HCT116 (cell line): Measurements from ENCODE around the gene GFPT1. TPM values are rescaled to one million over a fixed set of nuclear protein-coding genes. Genes with fewer than 3 reads are reported as not detected.

ENCODE experiments used
- ATAC-seq: fragments of 200-7000 bp; cut with Tn5 transposase; 2 replicates; pipeline ENCODE4 v1.9.1; 2020; ENCODE audit warnings: mild to moderate bottlenecking, moderate library complexity
- BruUV-seq: library from RNA; stranded (reverse); fragments of 400-500 nt; replicated peaks from 2 replicates; lab custom pipeline; 2021; lab: Mats Ljungman, UMichigan
- CTCF ChIA-PET: fragments of 300-600 bp; sonication (Branson Sonifier 250); formaldehyde crosslinking; loops from one replicate; lab custom pipeline; 2021; ENCODE audit warnings: antibody characterized with exemption; lab: Charles Lee
- POLR2A ChIA-PET: fragments of 300-600, 350-600 bp; sonication (Branson Sonifier 250); formaldehyde crosslinking; loops from one replicate; lab custom pipeline; 2021; ENCODE audit warnings: antibody characterized with exemption; lab: Charles Lee
- RAD21 ChIA-PET, 2 experiments: fragments of 300-600 bp; sonication (Branson Sonifier 250); formaldehyde crosslinking; loops; one replicate each; lab custom pipeline; 2023; ENCODE audit warnings: low total read pairs in 2 of 2; ENCODE audit not compliant: uncharacterized antibody in 2 of 2, unreplicated experiment in 2 of 2, low non-redundant PET in 1 of 2; lab: Charles Lee
- DNase-seq: peaks from one replicate; pipeline ENCODE4 v3.0.0-alpha.2; 2010; ENCODE audit warnings: low read depth, low spot score
- H2AFZ ChIP-seq: fragments of 200-600 bp; shearing (Covaris generic), sonication (generic); 2 replicates; pipeline ENCODE4 v1.6.1; 2017; ENCODE audit warnings: low read depth, mixed run types, mixed read lengths, antibody characterized with exemption, low read length; ENCODE audit not compliant: poor library complexity, severe bottlenecking
- H3K27ac ChIP-seq: 2 replicates; pipeline ENCODE4 v1.5.1; 2012; ENCODE audit warnings: low read depth, low read length
- H3K27me3 ChIP-seq: fragments of 200-600 bp; sonication (generic); 2 replicates; pipeline ENCODE4 v1.6.1; 2016; ENCODE audit warnings: mixed run types, low read length, mixed read lengths; ENCODE audit not compliant: insufficient read depth
- H3K36me3 ChIP-seq, 2 experiments: fragments of 200-500 bp in 1 of 2; fragments of 200-600 bp in 1 of 2; sonication (Bioruptor generic) in 1 of 2; sonication (generic) in 1 of 2; 2 replicates each; pipeline versions ENCODE4 v1.5.1 to v1.6.1; 2014 to 2016; ENCODE audit warnings: low read length in 2 of 2, inconsistent platforms in 1 of 2, mixed read lengths in 1 of 2, mixed run types in 1 of 2; ENCODE audit not compliant: insufficient read depth in 2 of 2, control insufficient read depth in 1 of 2
- H3K4me1 ChIP-seq, 2 experiments: fragments of 200-600 bp in 1 of 2; sonication (generic) in 1 of 2; 2 replicates each; pipeline versions ENCODE4 v1.5.1 to v1.6.1; 2012 to 2017; ENCODE audit warnings: low read length in 2 of 2, inconsistent platforms in 1 of 2, mild to moderate bottlenecking in 1 of 2, mixed read lengths in 1 of 2, mixed run types in 1 of 2, moderate library complexity in 1 of 2; ENCODE audit not compliant: insufficient read depth in 2 of 2, control insufficient read depth in 1 of 2
- H3K4me2 ChIP-seq: fragments of 200-600 bp; sonication (generic); 2 replicates; pipeline ENCODE4 v1.6.1; 2017; ENCODE audit warnings: mixed run types, low read length, mixed read lengths
- H3K4me3 ChIP-seq, 2 experiments: fragments of 200-600 bp in 1 of 2; sonication (generic) in 1 of 2; replicated peaks in 1 of 2; 2 replicates each; pipeline ENCODE4 v1.5.1; 2011 to 2016; ENCODE audit warnings: low read length in 2 of 2, control low read depth in 1 of 2, low read depth in 1 of 2, mild to moderate bottlenecking in 1 of 2, mixed read lengths in 1 of 2, mixed run types in 1 of 2
- H3K79me2 ChIP-seq: fragments of 200-600 bp; sonication (generic); 2 replicates; pipeline ENCODE4 v1.6.1; 2017; ENCODE audit warnings: mild to moderate bottlenecking, mixed run types, low read length, moderate library complexity, mixed read lengths; ENCODE audit not compliant: insufficient read depth
- H3K9ac ChIP-seq: fragments of 200-600 bp; sonication (generic); 2 replicates; pipeline ENCODE4 v1.6.1; 2016; ENCODE audit warnings: low read length, mixed read lengths
- H3K9me2 ChIP-seq: fragments of 200-600 bp; sonication (generic), shearing (Covaris generic); 2 replicates; pipeline ENCODE4 v1.6.1; 2017; ENCODE audit warnings: mixed run types, mild to moderate bottlenecking, moderate library complexity; ENCODE audit not compliant: insufficient read depth
- H3K9me3 ChIP-seq, 2 experiments: fragments of 200-500 bp in 1 of 2; fragments of 200-600 bp in 1 of 2; sonication (Bioruptor generic) in 1 of 2; sonication (generic) in 1 of 2; 2 replicates each; pipeline ENCODE4 v1.6.1; 2014 to 2017; ENCODE audit warnings: low read length in 2 of 2, mixed read lengths in 2 of 2, inconsistent platforms in 1 of 2, low read depth in 1 of 2, mild to moderate bottlenecking in 1 of 2, mixed run types in 1 of 2, moderate library complexity in 1 of 2; ENCODE audit not compliant: control insufficient read depth in 1 of 2, insufficient read depth in 1 of 2
- H4K20me1 ChIP-seq: fragments of 200-600 bp; sonication (generic), shearing (Covaris generic); 2 replicates; pipeline ENCODE4 v1.6.1; 2017; ENCODE audit warnings: mixed run types, mild to moderate bottlenecking, moderate library complexity; ENCODE audit not compliant: insufficient read depth
- CBX3 ChIP-seq: IDR thresholded peaks from 2 replicates; pipeline ENCODE4 v1.6.1; 2012; ENCODE audit warnings: low read depth
- CEBPB ChIP-seq: IDR thresholded peaks from 2 replicates; pipeline ENCODE4 v1.6.1; 2012; ENCODE audit warnings: low read depth
- EGR1 ChIP-seq: IDR thresholded peaks from 2 replicates; pipeline ENCODE4 v1.6.1; 2012; ENCODE audit warnings: low read depth
- ELF1 ChIP-seq: IDR thresholded peaks from 2 replicates; pipeline ENCODE4 v1.6.1; 2012; ENCODE audit warnings: low read depth, borderline replicate concordance
- EZH2 ChIP-seq: fragments of 200-600 bp; sonication (generic); IDR thresholded peaks from 2 replicates; pipeline ENCODE4 v1.6.1; 2017; ENCODE audit warnings: antibody characterized with exemption, mixed run types
- EZH2phosphoT487 ChIP-seq: fragments of 200-600 bp; IDR thresholded peaks from 2 replicates; pipeline ENCODE4 v1.6.1; 2018; ENCODE audit warnings: antibody characterized with exemption, borderline replicate concordance
- FOSL1 ChIP-seq: IDR thresholded peaks from 2 replicates; pipeline ENCODE4 v1.6.1; 2012; ENCODE audit warnings: low read depth
- MAX ChIP-seq: IDR thresholded peaks from 2 replicates; pipeline ENCODE4 v1.6.1; 2012
- POLR2AphosphoS5 ChIP-seq: IDR thresholded peaks from 2 replicates; pipeline ENCODE4 v1.6.1; 2011; ENCODE audit warnings: mild to moderate bottlenecking, low read depth, low read length, moderate library complexity
- RAD21 ChIP-seq: IDR thresholded peaks from 2 replicates; pipeline ENCODE4 v1.6.1; 2012; ENCODE audit warnings: low read depth, mild to moderate bottlenecking
- SIN3A ChIP-seq: IDR thresholded peaks from 2 replicates; pipeline ENCODE4 v1.6.1; 2012; ENCODE audit warnings: low read depth
- SRF ChIP-seq: IDR thresholded peaks from 2 replicates; pipeline ENCODE4 v1.6.1; 2012; ENCODE audit warnings: low read depth
- YY1 ChIP-seq: IDR thresholded peaks from 2 replicates; pipeline ENCODE4 v1.6.1; 2011; ENCODE audit warnings: low read length, low read depth, moderate library complexity, mild to moderate bottlenecking; ENCODE audit not compliant: insufficient replicate concordance; ENCODE audit errors: extremely low read depth
- ZFX ChIP-seq: fragments of 450-650 bp; IDR thresholded peaks from 2 replicates; pipeline ENCODE4 v1.6.1; 2017
- ZNF274 ChIP-seq: fragments of 200-500 bp; sonication (Bioruptor generic); IDR thresholded peaks from 2 replicates; pipeline ENCODE4 v1.6.1; 2014; ENCODE audit warnings: mild to moderate bottlenecking, low read depth, low read length, inconsistent platforms
- intact Hi-C: fragments of 100-400 bp; cut with micrococcal nuclease; formaldehyde crosslinking; loops from 2 replicates; pipeline ENCODE4 v1.10.0; 2022
- total RNA-seq: library from RNA; stranded (reverse); gene quantifications from one replicate; pipeline ENCODE4 v1.2.1, GENCODE V29; 2021; ENCODE audit not compliant: unreplicated experiment
- TF ChIP-seq, protein P1 (sequence below): IDR thresholded peaks from 2 replicates; pipeline ENCODE4 v1.6.1; 2011; ENCODE audit warnings: mild to moderate bottlenecking, low read length, moderate library complexity; ENCODE audit not compliant: insufficient replicate concordance; ENCODE audit errors: extremely low read depth
- TF ChIP-seq, protein P2 (sequence below): IDR thresholded peaks from 2 replicates; pipeline ENCODE4 v1.6.1; 2012; ENCODE audit warnings: low read depth

The GFPT1 gene
- total RNA-seq, 1 experiment from 2014 or later, result 62.4 TPM

GRCh38 chr2:69309351-69310110 lies 77.5 kb downstream of the GFPT1 start:
- ATAC-seq (no peak), DNase-seq (no peak)
- intact Hi-C loops, result loop anchor here (10.0 kb wide), 1 partner anchor 835 kb away; no protein-coding TSS in a partner anchor
- H3K36me3 ChIP-seq, result no peaks in the 10 kb centered on the region
- no peak for TF ChIP-seq YY1
- no peak for TF ChIP-seq SIN3A
- no peak for TF ChIP-seq EZH2phosphoT487
- TF ChIP-seq SRF, result no peak
- no peak for TF ChIP-seq CEBPB
- TF ChIP-seq, protein P1, sequence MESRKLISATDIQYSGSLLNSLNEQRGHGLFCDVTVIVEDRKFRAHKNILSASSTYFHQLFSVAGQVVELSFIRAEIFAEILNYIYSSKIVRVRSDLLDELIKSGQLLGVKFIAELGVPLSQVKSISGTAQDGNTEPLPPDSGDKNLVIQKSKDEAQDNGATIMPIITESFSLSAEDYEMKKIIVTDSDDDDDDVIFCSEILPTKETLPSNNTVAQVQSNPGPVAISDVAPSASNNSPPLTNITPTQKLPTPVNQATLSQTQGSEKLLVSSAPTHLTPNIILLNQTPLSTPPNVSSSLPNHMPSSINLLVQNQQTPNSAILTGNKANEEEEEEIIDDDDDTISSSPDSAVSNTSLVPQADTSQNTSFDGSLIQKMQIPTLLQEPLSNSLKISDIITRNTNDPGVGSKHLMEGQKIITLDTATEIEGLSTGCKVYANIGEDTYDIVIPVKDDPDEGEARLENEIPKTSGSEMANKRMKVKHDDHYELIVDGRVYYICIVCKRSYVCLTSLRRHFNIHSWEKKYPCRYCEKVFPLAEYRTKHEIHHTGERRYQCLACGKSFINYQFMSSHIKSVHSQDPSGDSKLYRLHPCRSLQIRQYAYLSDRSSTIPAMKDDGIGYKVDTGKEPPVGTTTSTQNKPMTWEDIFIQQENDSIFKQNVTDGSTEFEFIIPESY, result no peak
- no peak for TF ChIP-seq CBX3
- no peak for TF ChIP-seq FOSL1
- TF ChIP-seq ELF1, result no peak
- no peak for TF ChIP-seq POLR2AphosphoS5
- TF ChIP-seq ZFX, result no peak
- TF ChIP-seq MAX, result no peak
- TF ChIP-seq, protein P2, sequence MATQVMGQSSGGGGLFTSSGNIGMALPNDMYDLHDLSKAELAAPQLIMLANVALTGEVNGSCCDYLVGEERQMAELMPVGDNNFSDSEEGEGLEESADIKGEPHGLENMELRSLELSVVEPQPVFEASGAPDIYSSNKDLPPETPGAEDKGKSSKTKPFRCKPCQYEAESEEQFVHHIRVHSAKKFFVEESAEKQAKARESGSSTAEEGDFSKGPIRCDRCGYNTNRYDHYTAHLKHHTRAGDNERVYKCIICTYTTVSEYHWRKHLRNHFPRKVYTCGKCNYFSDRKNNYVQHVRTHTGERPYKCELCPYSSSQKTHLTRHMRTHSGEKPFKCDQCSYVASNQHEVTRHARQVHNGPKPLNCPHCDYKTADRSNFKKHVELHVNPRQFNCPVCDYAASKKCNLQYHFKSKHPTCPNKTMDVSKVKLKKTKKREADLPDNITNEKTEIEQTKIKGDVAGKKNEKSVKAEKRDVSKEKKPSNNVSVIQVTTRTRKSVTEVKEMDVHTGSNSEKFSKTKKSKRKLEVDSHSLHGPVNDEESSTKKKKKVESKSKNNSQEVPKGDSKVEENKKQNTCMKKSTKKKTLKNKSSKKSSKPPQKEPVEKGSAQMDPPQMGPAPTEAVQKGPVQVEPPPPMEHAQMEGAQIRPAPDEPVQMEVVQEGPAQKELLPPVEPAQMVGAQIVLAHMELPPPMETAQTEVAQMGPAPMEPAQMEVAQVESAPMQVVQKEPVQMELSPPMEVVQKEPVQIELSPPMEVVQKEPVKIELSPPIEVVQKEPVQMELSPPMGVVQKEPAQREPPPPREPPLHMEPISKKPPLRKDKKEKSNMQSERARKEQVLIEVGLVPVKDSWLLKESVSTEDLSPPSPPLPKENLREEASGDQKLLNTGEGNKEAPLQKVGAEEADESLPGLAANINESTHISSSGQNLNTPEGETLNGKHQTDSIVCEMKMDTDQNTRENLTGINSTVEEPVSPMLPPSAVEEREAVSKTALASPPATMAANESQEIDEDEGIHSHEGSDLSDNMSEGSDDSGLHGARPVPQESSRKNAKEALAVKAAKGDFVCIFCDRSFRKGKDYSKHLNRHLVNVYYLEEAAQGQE, result no peak
- TF ChIP-seq EZH2, result no peak
- TF ChIP-seq RAD21, result no peak
- no peak for TF ChIP-seq ZNF274
- TF ChIP-seq EGR1, result no peak
- no peak overlapping the region for H3K4me2 ChIP-seq
- no peak overlapping the region for H2AFZ ChIP-seq
- H3K4me1 ChIP-seq, result peaks cover 4 to 12% of the 10 kb centered on the region in 2 experiments; a peak in 1 of 4 replicates
- no TSS peak for BruUV-seq
- ChIA-PET CTCF (interaction anchor here (0.9 kb wide), 1 partner anchor 366 kb away, joined by 4 read pairs; no protein-coding TSS in a partner anchor), POLR2A (no interaction called here), RAD21 (no interaction called here)
- no peaks in the 10 kb centered on the region for H3K27me3 ChIP-seq
- no peak overlapping the region for H3K27ac ChIP-seq
- no peak overlapping the region for H3K9ac ChIP-seq
- no peaks in the 10 kb centered on the region for H4K20me1 ChIP-seq
- H3K9me2 ChIP-seq, result no peaks in the 10 kb centered on the region
- no peaks in the 10 kb centered on the region for H3K9me3 ChIP-seq
- H3K79me2 ChIP-seq, result no peaks in the 10 kb centered on the region
- H3K4me3 ChIP-seq, result no peak overlapping the region
